Measurements from ENCODE around the gene KIF21B.

DNA sequence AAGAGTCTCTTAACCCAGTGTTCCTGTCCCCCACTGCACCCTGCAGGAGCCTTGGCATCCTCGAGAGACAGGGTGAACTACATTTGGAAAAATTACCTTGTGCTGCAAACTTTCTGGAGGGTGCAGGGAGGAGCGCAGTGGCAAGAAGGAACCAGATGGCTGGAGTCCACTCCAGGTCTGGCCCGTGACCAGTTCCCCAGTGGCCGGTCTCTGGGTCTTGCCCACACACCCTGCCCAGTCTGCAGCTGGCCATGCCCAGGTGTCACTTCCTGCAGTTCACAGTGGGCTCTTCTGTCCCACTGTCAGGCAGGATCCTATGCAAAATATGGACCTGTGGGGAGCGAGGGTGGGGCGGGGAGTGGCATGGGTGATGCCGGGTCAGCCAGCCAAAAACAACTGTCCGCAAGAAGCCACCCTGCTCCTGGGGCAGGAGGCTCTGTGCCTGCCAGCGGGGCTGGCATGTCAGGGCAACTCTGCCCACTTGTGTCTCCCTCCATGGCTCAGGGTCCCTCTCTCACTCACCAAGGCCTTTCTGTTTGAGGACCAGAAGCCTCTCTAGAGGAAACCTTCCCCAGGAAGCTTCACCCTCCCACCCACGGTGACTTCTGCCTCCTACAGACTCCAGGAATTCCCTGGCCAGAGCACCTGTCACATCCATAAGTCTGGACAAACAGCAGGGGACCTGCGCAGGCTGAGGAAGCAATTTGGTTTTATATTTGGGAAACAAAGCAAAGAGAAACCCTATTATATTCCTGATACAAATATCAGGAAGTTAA, 55.6 kb downstream of the KIF21B start:
- TF ChIP-seq, protein P1, sequence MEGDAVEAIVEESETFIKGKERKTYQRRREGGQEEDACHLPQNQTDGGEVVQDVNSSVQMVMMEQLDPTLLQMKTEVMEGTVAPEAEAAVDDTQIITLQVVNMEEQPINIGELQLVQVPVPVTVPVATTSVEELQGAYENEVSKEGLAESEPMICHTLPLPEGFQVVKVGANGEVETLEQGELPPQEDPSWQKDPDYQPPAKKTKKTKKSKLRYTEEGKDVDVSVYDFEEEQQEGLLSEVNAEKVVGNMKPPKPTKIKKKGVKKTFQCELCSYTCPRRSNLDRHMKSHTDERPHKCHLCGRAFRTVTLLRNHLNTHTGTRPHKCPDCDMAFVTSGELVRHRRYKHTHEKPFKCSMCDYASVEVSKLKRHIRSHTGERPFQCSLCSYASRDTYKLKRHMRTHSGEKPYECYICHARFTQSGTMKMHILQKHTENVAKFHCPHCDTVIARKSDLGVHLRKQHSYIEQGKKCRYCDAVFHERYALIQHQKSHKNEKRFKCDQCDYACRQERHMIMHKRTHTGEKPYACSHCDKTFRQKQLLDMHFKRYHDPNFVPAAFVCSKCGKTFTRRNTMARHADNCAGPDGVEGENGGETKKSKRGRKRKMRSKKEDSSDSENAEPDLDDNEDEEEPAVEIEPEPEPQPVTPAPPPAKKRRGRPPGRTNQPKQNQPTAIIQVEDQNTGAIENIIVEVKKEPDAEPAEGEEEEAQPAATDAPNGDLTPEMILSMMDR (IDR thresholded peaks at IDR 0.05; ENCODE audit: poor library complexity), result no peak
- TF ChIP-seq EZH2 (IDR thresholded peaks at IDR 0.05; ENCODE audit: borderline replicate concordance), result no peak
